B cell (primary cell): ENCODE measurements around the gene FUCA1. TPM values are rescaled to one million over a fixed set of nuclear protein-coding genes. Genes with fewer than 3 reads are reported as not detected.

Experiments used
- ATAC-seq: fragments of 200-7000 bp; cut with Tn5 transposase; one replicate; pipeline ENCODE4 v1.10.0; 2021; ENCODE audit warnings: low read depth, mild to moderate bottlenecking, moderate number of reproducible peaks, moderate library complexity
- CTCF ChIA-PET: fragments of 350-600 bp; sonication (Branson Sonifier 250); formaldehyde crosslinking; loops from one replicate; lab custom pipeline; 2021; ENCODE audit warnings: antibody characterized with exemption, inconsistent platforms; lab: Charles Lee
- POLR2A ChIA-PET: fragments of 350-600 bp; sonication (Branson Sonifier 250); formaldehyde crosslinking; loops from one replicate; lab custom pipeline; 2021; ENCODE audit warnings: antibody characterized with exemption; lab: Charles Lee
- DNase-seq: peaks from one replicate; pipeline ENCODE4 v3.0.0; 2013
- H2AFZ ChIP-seq: 2 replicates; pipeline ENCODE4 v1.6.1; 2012; ENCODE audit warnings: mild to moderate bottlenecking, low read depth, low read length; ENCODE audit not compliant: insufficient read depth, poor library complexity, severe bottlenecking
- H3K27ac ChIP-seq, 2 donors: 1 replicate in 1 of 2; 2 replicates in 1 of 2; pipeline ENCODE4 v1.5.1; 2012 to 2013; ENCODE audit warnings: low read length in 2 of 2, mild to moderate bottlenecking in 2 of 2, moderate library complexity in 1 of 2
- H3K27me3 ChIP-seq, 4 experiments: fragments of 200-600 bp in 1 of 4; sonication (generic) in 1 of 4; replicated peaks in 1 of 4; 1 replicate in 2 of 4; 2 replicates in 2 of 4; pipeline versions ENCODE4 v1.6.1 to v1.7.0; 2013 to 2016; ENCODE audit warnings: low read length in 3 of 4, mild to moderate bottlenecking in 2 of 4, mixed read lengths in 1 of 4, moderate library complexity in 1 of 4; ENCODE audit not compliant: insufficient read depth in 4 of 4, control insufficient read depth in 3 of 4; ENCODE audit errors: control extremely low read depth in 1 of 4
- H3K36me3 ChIP-seq, 2 experiments: replicated peaks in 1 of 2; 1 replicate in 1 of 2; 2 replicates in 1 of 2; pipeline versions ENCODE4 v1.6.1 to v1.7.1; 2013; ENCODE audit warnings: low read length in 1 of 2; ENCODE audit not compliant: insufficient read depth in 2 of 2, control insufficient read depth in 1 of 2; ENCODE audit errors: control extremely low read depth in 1 of 2, extremely low read depth in 1 of 2
- H3K4me1 ChIP-seq, 2 donors: fragments of 200-600 bp in 1 of 2; sonication (generic) in 1 of 2; 1 replicate in 1 of 2; 2 replicates in 1 of 2; pipeline versions ENCODE4 v1.5.1 to v1.6.1; 2013 to 2017; ENCODE audit warnings: low read length in 2 of 2; ENCODE audit not compliant: control insufficient read depth in 2 of 2, insufficient read depth in 2 of 2
- H3K4me2 ChIP-seq: replicated peaks from 2 replicates; pipeline ENCODE3; 2012; ENCODE audit warnings: mild to moderate bottlenecking, low read depth, low read length; ENCODE audit not compliant: poor library complexity, severe bottlenecking
- H3K4me3 ChIP-seq, 5 experiments: fragments of 200-600 bp in 1 of 5; sonication (generic) in 1 of 5; 1 replicate in 3 of 5; 2 replicates in 2 of 5; pipeline versions ENCODE4 v1.5.1 to v1.7.0; 2011 to 2016; ENCODE audit warnings: low read length in 4 of 5, mild to moderate bottlenecking in 4 of 5, low read depth in 2 of 5, control low read depth in 1 of 5, moderate library complexity in 1 of 5; ENCODE audit not compliant: insufficient read depth in 1 of 5; ENCODE audit errors: control extremely low read depth in 1 of 5, extremely low read depth in 1 of 5
- H3K79me2 ChIP-seq: fragments of 200-600 bp; sonication (generic); one replicate; pipeline ENCODE4 v1.6.0; 2016; ENCODE audit warnings: low read length; ENCODE audit not compliant: control insufficient read depth, insufficient read depth
- H3K9ac ChIP-seq: fragments of 200-600 bp; sonication (generic); 2 replicates; pipeline ENCODE4 v1.6.1; 2017; ENCODE audit warnings: mild to moderate bottlenecking, low read length, moderate library complexity
- H3K9me3 ChIP-seq, 3 donors: one replicate each; pipeline versions ENCODE4 v1.6.1 to v1.7.1; 2013; ENCODE audit warnings: low read length in 2 of 3; ENCODE audit not compliant: control insufficient read depth in 2 of 3, insufficient read depth in 1 of 3; ENCODE audit errors: control extremely low read depth in 1 of 3
- H4K20me1 ChIP-seq: 2 replicates; pipeline ENCODE4 v1.6.0; 2012; ENCODE audit warnings: mild to moderate bottlenecking, low read length; ENCODE audit not compliant: insufficient read depth, control insufficient read depth, poor library complexity, severe bottlenecking
- H3K27ac Mint-ChIP-seq: one replicate; pipeline ENCODE4 v1.8.0; 2021; ENCODE audit warnings: mixed read lengths
- H3K27me3 Mint-ChIP-seq: one replicate; pipeline ENCODE4 v1.8.0; 2021; ENCODE audit warnings: mixed read lengths
- H3K4me1 Mint-ChIP-seq: one replicate; pipeline ENCODE4 v1.8.0; 2021; ENCODE audit warnings: mixed read lengths
- H3K4me3 Mint-ChIP-seq: one replicate; pipeline ENCODE4 v1.8.0; 2021; ENCODE audit warnings: mixed read lengths
- H3K9me3 Mint-ChIP-seq: one replicate; pipeline ENCODE4 v1.8.0; 2022; ENCODE audit warnings: mixed read lengths; ENCODE audit not compliant: insufficient read depth
- CTCF ChIP-seq: fragments of 200-600 bp; IDR thresholded peaks from one replicate; pipeline ENCODE4 v1.8.0; 2022; ENCODE audit warnings: antibody characterized with exemption, mild to moderate bottlenecking
- EZH2 ChIP-seq: IDR thresholded peaks from 2 replicates; pipeline ENCODE4 v1.6.1; 2012; ENCODE audit warnings: borderline replicate concordance, low read depth, mild to moderate bottlenecking, moderate library complexity, low read length; ENCODE audit not compliant: insufficient read depth, poor library complexity, severe bottlenecking
- WGBS: methylation state at CpG from one replicate; pipeline ENCODE4 v1.1.5; 2013; ENCODE audit warnings: missing lambda C conversion rate; ENCODE audit not compliant: insufficient coverage; 5-methylcytosine and 5-hydroxymethylcytosine counted together
- intact Hi-C: fragments of 100-400 bp; cut with micrococcal nuclease; formaldehyde crosslinking; loops from one replicate; pipeline ENCODE4 v1.10.0; 2022
- polyA plus RNA-seq: library from polyadenylated mRNA; depleted of rRNA; stranded (reverse); fragments of >200 nt; gene quantifications from 2 replicates; pipeline ENCODE4 v1.2.3, GENCODE V29; 2012
- total RNA-seq, 2 donors: library from RNA; stranded (reverse); fragments of 120-200 nt in 1 of 2; gene quantifications; 1 replicate in 1 of 2; 2 replicates in 1 of 2; pipeline versions ENCODE4 v1.2.3 to v1.2.4, GENCODE V29; 2013 to 2022

FUCA1 gene
- total and polyA plus RNA-seq, 2 donors (not counting 1 experiment from before 2014, with no cell fraction given), result 8.0 to 19.3 TPM

GRCh38 chr1:23845163-23845562 is 22.9 kb downstream of the FUCA1 start:
- Histone ChIP-seq H3K4me2 (no peak overlapping the region), H2AFZ (no peak overlapping the region), H3K9me3 (peaks cover 0 to 4% (median 0%) of the 10 kb centered on the region in 3 donors), H3K27me3 (no peaks in the 10 kb centered on the region), H4K20me1 (no peaks in the 10 kb centered on the region), H3K4me3 (no peak overlapping the region), H3K4me1 (no peaks in the 10 kb centered on the region), H3K9ac (no peak overlapping the region), H3K79me2 (no peaks in the 10 kb centered on the region), H3K27ac (no peak overlapping the region), H3K36me3 (peaks cover 2 to 26% of the 10 kb centered on the region in 2 experiments)
- Mint-ChIP-seq H3K9me3 (no peaks in the 10 kb centered on the region), H3K27ac (no peak overlapping the region), H3K27me3 (no peaks in the 10 kb centered on the region), H3K4me3 (no peak overlapping the region), H3K4me1 (no peaks in the 10 kb centered on the region)
- no peak for TF ChIP-seq CTCF
- no peak for TF ChIP-seq EZH2
- ChIA-PET CTCF (interaction anchor here (3.0 kb wide), 1 partner anchor 35 kb away, joined by 15 read pairs; no protein-coding TSS in a partner anchor), POLR2A (no interaction called here)
- no peak for DNase-seq
- no peak for ATAC-seq
- WGBS, result 100% methylated on average over 2 of the region's 2 CpGs
- intact Hi-C loops, result no loop called here

GRCh38 chr1:23843644-23844043 is 24.4 kb downstream of the FUCA1 start:
- Mint-ChIP-seq H3K27ac (no peak overlapping the region), H3K4me3 (no peak overlapping the region), H3K9me3 (no peaks in the 10 kb centered on the region), H3K27me3 (no peaks in the 10 kb centered on the region), H3K4me1 (peaks cover under 1% of the 10 kb centered on the region)
- Histone ChIP-seq H3K4me3 (no peak overlapping the region), H4K20me1 (no peaks in the 10 kb centered on the region), H2AFZ (no peak overlapping the region), H3K9me3 (peaks cover 0 to 4% (median 0%) of the 10 kb centered on the region in 3 donors), H3K79me2 (no peaks in the 10 kb centered on the region), H3K4me2 (no peak overlapping the region), H3K4me1 (no peaks in the 10 kb centered on the region), H3K36me3 (peaks cover 2 to 22% of the 10 kb centered on the region in 2 experiments), H3K27ac (no peak overlapping the region), H3K9ac (no peak overlapping the region), H3K27me3 (no peaks in the 10 kb centered on the region)
- ATAC-seq (no peak), DNase-seq (no peak)
- intact Hi-C loops, result no loop called here
- no CpG with 5 or more reads among the region's 5 CpGs for WGBS
- no peak for TF ChIP-seq EZH2
- TF ChIP-seq CTCF, result no peak
- POLR2A ChIA-PET, result no interaction called here
- CTCF ChIA-PET, result interaction anchor here (3.0 kb wide), 1 partner anchor 33 kb away, joined by 15 read pairs; no protein-coding TSS in a partner anchor
